OCI-LY7 (cell line): Measurements from ENCODE around the gene C4orf36. TPM values are rescaled to one million over a fixed set of nuclear protein-coding genes. Genes with fewer than 3 reads are reported as not detected.

ENCODE experiments used
- BruUV-seq: library from RNA; stranded (reverse); fragments of 400-500 nt; replicated peaks from 2 replicates; lab custom pipeline; 2021; lab: Mats Ljungman, UMichigan
- CTCF ChIA-PET: fragments of 300-600 bp; sonication (Branson Sonifier 250); formaldehyde crosslinking; loops from one replicate; lab custom pipeline; 2022; ENCODE audit warnings: antibody characterized with exemption; ENCODE audit not compliant: unreplicated experiment; lab: Charles Lee
- POLR2A ChIA-PET: fragments of 300-600 bp; sonication (Branson Sonifier 250); formaldehyde crosslinking; loops from one replicate; lab custom pipeline; 2022; ENCODE audit warnings: antibody characterized with exemption; lab: Charles Lee
- DNase-seq: peaks from one replicate; pipeline ENCODE4 v3.0.0-alpha.2; 2015; ENCODE audit warnings: low spot score
- H2AFZ ChIP-seq: fragments of 200-600 bp; sonication (generic), shearing (Covaris generic); 2 replicates; pipeline ENCODE4 v1.6.1; 2014; ENCODE audit warnings: mild to moderate bottlenecking, antibody characterized with exemption, low read length, moderate library complexity
- H3K27ac ChIP-seq: fragments of 200-600 bp; sonication (generic); 2 replicates; pipeline ENCODE4 v1.5.1; 2014; ENCODE audit warnings: mixed run types, low read depth, mild to moderate bottlenecking, moderate library complexity, low read length, inconsistent platforms; ENCODE audit not compliant: poor library complexity, severe bottlenecking
- H3K36me3 ChIP-seq: fragments of 200-600 bp; sonication (generic); 2 replicates; pipeline ENCODE4 v1.6.1; 2014; ENCODE audit warnings: mild to moderate bottlenecking, antibody characterized with exemption, low read length, moderate library complexity, mixed read lengths; ENCODE audit not compliant: insufficient read depth
- H3K4me1 ChIP-seq: fragments of 200-600 bp; sonication (generic); 2 replicates; pipeline ENCODE4 v1.5.1; 2014; ENCODE audit warnings: mild to moderate bottlenecking, low read length; ENCODE audit not compliant: insufficient read depth, poor library complexity, severe bottlenecking
- H3K4me2 ChIP-seq: fragments of 200-600 bp; sonication (generic); 2 replicates; pipeline ENCODE4 v1.6.1; 2014; ENCODE audit warnings: mild to moderate bottlenecking, low read length
- H3K4me3 ChIP-seq: fragments of 200-600 bp; sonication (generic); 2 replicates; pipeline ENCODE4 v1.5.1; 2014; ENCODE audit warnings: mild to moderate bottlenecking, low read depth, low read length; ENCODE audit not compliant: poor library complexity, severe bottlenecking
- H3K79me2 ChIP-seq: fragments of 200-600 bp; sonication (generic); 2 replicates; pipeline ENCODE4 v1.6.1; 2016; ENCODE audit warnings: low read depth, mild to moderate bottlenecking, low read length, moderate library complexity, mixed read lengths; ENCODE audit not compliant: insufficient read depth
- H3K9me2 ChIP-seq: fragments of 200-600 bp; sonication (generic); 2 replicates; pipeline ENCODE4 v1.6.1; 2016; ENCODE audit warnings: mild to moderate bottlenecking, low read length, mixed read lengths; ENCODE audit not compliant: insufficient read depth
- H3K9me3 ChIP-seq: fragments of 200-600 bp; sonication (generic); 2 replicates; pipeline ENCODE4 v1.6.1; 2014; ENCODE audit warnings: mild to moderate bottlenecking, mixed run types, low read length, mixed read lengths
- H4K20me1 ChIP-seq: fragments of 200-600 bp; sonication (generic); 2 replicates; pipeline ENCODE4 v1.6.1; 2014; ENCODE audit warnings: mild to moderate bottlenecking, antibody characterized with exemption, low read length, moderate library complexity, mixed read lengths; ENCODE audit not compliant: insufficient read depth
- EZH2phosphoT487 ChIP-seq: fragments of 200-600 bp; sonication (generic); IDR thresholded peaks from 2 replicates; pipeline ENCODE4 v1.6.1; 2018; ENCODE audit warnings: low read depth, borderline replicate concordance, mild to moderate bottlenecking, mixed run types, antibody characterized with exemption, low read length, moderate library complexity, mixed read lengths
- intact Hi-C: fragments of 100-400 bp; cut with micrococcal nuclease; formaldehyde crosslinking; loops from one replicate; pipeline ENCODE4 v1.10.0; 2022; ENCODE audit not compliant: unreplicated experiment
- total RNA-seq, 2 experiments: library from RNA; depleted of rRNA in 1 of 2; stranded (reverse); fragments of >200 nt in 1 of 2; shearing (Covaris generic) in 1 of 2; gene quantifications; 2 replicates each; pipeline ENCODE4 v1.2.3, GENCODE V29; 2014 to 2022
- TF ChIP-seq, protein P1 (sequence below): fragments of 200-600 bp; sonication (generic); conservative IDR thresholded peaks from 2 replicates; pipeline ENCODE4 v1.5.1; 2014; ENCODE audit warnings: mild to moderate bottlenecking, antibody characterized with exemption, low read length, moderate library complexity, mixed read lengths

The C4orf36 gene
- total RNA-seq, 2 experiments from 2014 or later, result 1.4 TPM; not detected in 1

DNA sequence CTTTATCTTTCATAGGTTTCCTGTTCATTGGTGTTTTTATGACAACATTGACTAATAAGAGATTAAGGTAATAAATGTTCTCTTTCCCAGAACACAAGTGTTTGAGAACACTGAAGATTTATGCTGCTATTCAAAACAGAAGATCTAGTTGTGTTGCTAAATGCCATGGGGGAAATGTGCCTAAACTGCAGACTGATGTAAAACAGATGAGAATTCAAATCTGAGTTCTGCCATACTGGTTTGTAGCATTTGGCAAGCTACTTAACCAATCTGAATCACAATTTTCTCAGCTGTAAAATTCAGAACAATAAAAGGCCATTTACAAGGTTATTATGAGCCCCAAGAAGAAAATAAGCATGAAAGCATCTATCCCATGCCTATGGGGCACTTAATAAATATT lies 45.3 kb downstream of the C4orf36 start:
- POLR2A ChIA-PET, result interaction anchor here (0.6 to 0.7 kb wide), 2 partner anchors 12 to 1878 kb away, joined by 3 read pairs; no protein-coding TSS in a partner anchor
- no peaks in the 10 kb centered on the region for H4K20me1 ChIP-seq
- no peaks in the 10 kb centered on the region for H3K79me2 ChIP-seq
- H3K36me3 ChIP-seq, result no peaks in the 10 kb centered on the region
- no peak overlapping the region for H2AFZ ChIP-seq
- no peaks in the 10 kb centered on the region for H3K4me1 ChIP-seq
- H3K9me2 ChIP-seq, result no peaks in the 10 kb centered on the region
- intact Hi-C loops, result no loop called here
- no peak overlapping the region for H3K4me2 ChIP-seq
- H3K4me3 ChIP-seq, result no peak overlapping the region
- DNase-seq, result no peak
- BruUV-seq, result no TSS peak
- H3K27ac ChIP-seq, result no peak overlapping the region
- CTCF ChIA-PET, result no interaction called here
- H3K9me3 ChIP-seq, result no peaks in the 10 kb centered on the region
- TF ChIP-seq EZH2phosphoT487, result no peak
- TF ChIP-seq, protein P1, sequence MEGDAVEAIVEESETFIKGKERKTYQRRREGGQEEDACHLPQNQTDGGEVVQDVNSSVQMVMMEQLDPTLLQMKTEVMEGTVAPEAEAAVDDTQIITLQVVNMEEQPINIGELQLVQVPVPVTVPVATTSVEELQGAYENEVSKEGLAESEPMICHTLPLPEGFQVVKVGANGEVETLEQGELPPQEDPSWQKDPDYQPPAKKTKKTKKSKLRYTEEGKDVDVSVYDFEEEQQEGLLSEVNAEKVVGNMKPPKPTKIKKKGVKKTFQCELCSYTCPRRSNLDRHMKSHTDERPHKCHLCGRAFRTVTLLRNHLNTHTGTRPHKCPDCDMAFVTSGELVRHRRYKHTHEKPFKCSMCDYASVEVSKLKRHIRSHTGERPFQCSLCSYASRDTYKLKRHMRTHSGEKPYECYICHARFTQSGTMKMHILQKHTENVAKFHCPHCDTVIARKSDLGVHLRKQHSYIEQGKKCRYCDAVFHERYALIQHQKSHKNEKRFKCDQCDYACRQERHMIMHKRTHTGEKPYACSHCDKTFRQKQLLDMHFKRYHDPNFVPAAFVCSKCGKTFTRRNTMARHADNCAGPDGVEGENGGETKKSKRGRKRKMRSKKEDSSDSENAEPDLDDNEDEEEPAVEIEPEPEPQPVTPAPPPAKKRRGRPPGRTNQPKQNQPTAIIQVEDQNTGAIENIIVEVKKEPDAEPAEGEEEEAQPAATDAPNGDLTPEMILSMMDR, result no peak

DNA sequence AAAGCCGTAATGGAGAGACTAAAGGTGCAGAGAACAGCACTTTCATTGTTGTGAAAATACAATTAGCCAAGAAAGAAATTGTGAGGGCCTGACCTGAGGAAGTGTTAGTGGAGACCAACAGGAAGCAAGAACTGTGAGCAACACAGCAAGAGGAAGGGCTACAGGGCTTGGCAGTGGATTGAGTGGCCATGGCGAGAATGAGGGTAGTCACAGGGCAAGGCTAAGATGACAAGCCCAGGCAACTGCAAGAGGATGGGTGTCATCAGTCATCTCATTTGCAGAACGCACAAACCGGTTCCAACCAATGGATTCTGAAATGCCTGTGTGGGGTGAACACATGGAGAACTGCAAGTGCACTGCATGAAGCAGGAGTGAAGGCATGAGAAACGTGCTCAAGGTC lies 46.6 kb downstream of the C4orf36 start:
- no peaks in the 10 kb centered on the region for H3K9me3 ChIP-seq
- no peak for DNase-seq
- H3K4me3 ChIP-seq, result no peak overlapping the region
- no TSS peak for BruUV-seq
- intact Hi-C loops, result no loop called here
- no peaks in the 10 kb centered on the region for H4K20me1 ChIP-seq
- H3K9me2 ChIP-seq, result no peaks in the 10 kb centered on the region
- H3K4me1 ChIP-seq, result no peaks in the 10 kb centered on the region
- no peak overlapping the region for H2AFZ ChIP-seq
- POLR2A ChIA-PET, result no interaction called here
- TF ChIP-seq, protein P1, result no peak
- no peak for TF ChIP-seq EZH2phosphoT487
- H3K27ac ChIP-seq, result no peak overlapping the region
- no peaks in the 10 kb centered on the region for H3K79me2 ChIP-seq
- no peaks in the 10 kb centered on the region for H3K36me3 ChIP-seq
- CTCF ChIA-PET, result no interaction called here
- H3K4me2 ChIP-seq, result no peak overlapping the region

DNA sequence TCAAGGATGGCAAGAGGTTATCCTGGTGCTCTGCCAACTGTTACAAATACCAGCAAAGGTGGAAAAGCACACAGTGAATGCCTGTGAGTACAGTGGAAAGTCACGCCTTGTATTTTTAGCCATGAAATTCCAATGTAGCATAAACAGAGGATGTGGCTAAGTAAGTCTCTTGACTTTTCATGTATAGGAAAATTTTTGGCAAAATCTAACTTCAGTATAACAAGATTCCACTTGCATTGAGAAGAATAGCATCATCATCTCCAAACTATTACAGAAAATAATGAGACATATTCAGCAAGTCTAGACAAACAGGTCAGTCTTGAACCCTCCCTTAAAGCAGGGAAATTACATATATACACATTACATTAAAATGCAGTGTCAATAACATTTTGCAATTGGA lies 50.9 kb downstream of the C4orf36 start:
- H3K36me3 ChIP-seq, result no peaks in the 10 kb centered on the region
- no peak overlapping the region for H2AFZ ChIP-seq
- BruUV-seq, result no TSS peak
- H3K9me3 ChIP-seq, result no peaks in the 10 kb centered on the region
- ChIA-PET POLR2A (no interaction called here), CTCF (no interaction called here)
- H3K4me1 ChIP-seq, result no peaks in the 10 kb centered on the region
- no peak for DNase-seq
- no peaks in the 10 kb centered on the region for H4K20me1 ChIP-seq
- H3K4me3 ChIP-seq, result no peak overlapping the region
- no peaks in the 10 kb centered on the region for H3K79me2 ChIP-seq
- no peak overlapping the region for H3K4me2 ChIP-seq
- intact Hi-C loops, result no loop called here
- no peak for TF ChIP-seq EZH2phosphoT487
- TF ChIP-seq, protein P1, result no peak
- no peak overlapping the region for H3K27ac ChIP-seq
- H3K9me2 ChIP-seq, result no peaks in the 10 kb centered on the region
